RWPE2 (cell line): ENCODE measurements around the gene ATP6V0A1.
"Not testable (repeated sequence)": the region's sequence is repeated elsewhere in the genome, so short reads cannot be mapped to it uniquely, and the experiment has no call there.

ENCODE experiments used
- ATAC-seq: fragments of 200-7000 bp; cut with Tn5 transposase; 3 replicates; pipeline ENCODE4 v1.9.1; 2021; ENCODE audit warnings: low read depth
- DNase-seq: peaks from one replicate; pipeline ENCODE4 v3.0.0-alpha.2; 2020; ENCODE audit warnings: low spot score
- H3K27ac ChIP-seq: fragments of 450-650 bp; 2 replicates; pipeline ENCODE4 v1.5.1; 2017; ENCODE audit warnings: mild to moderate bottlenecking; ENCODE audit not compliant: poor library complexity, severe bottlenecking
- H3K27me3 ChIP-seq: fragments of 250-450 bp; sonication (Bioruptor Pico); 2 replicates; pipeline ENCODE4 v1.5.1; 2021; ENCODE audit warnings: mild to moderate bottlenecking, moderate library complexity; ENCODE audit not compliant: insufficient read depth, poor library complexity, severe bottlenecking
- H3K36me3 ChIP-seq: fragments of 250-450 bp; sonication (Bioruptor Pico); 2 replicates; pipeline ENCODE4 v1.5.1; 2020; ENCODE audit warnings: low read depth, mild to moderate bottlenecking, moderate library complexity
- H3K4me1 ChIP-seq: fragments of 250-450 bp; sonication (Bioruptor Pico); 2 replicates; pipeline ENCODE4 v1.5.1; 2021; ENCODE audit warnings: mild to moderate bottlenecking, moderate library complexity; ENCODE audit not compliant: insufficient read depth, poor library complexity, severe bottlenecking
- H3K4me3 ChIP-seq: fragments of 250-450 bp; sonication (Bioruptor Pico); 2 replicates; pipeline ENCODE4 v1.5.1; 2021; ENCODE audit warnings: mild to moderate bottlenecking, moderate library complexity; ENCODE audit not compliant: severe bottlenecking
- H3K9me3 ChIP-seq: fragments of 250-450 bp; sonication (Bioruptor Pico); 2 replicates; pipeline ENCODE4 v1.5.1; 2021; ENCODE audit warnings: mild to moderate bottlenecking, moderate library complexity; ENCODE audit not compliant: severe bottlenecking
- CTCF ChIP-seq: fragments of 450-650 bp; IDR thresholded peaks from one replicate; pipeline ENCODE4 v1.5.1; 2017; ENCODE audit warnings: mild to moderate bottlenecking, moderate library complexity; ENCODE audit not compliant: poor library complexity, severe bottlenecking

Gene ATP6V0A1

GRCh38 chr17:42537826-42538451, 79.3 kb downstream of the ATP6V0A1 start:
- no peak for TF ChIP-seq CTCF
- ATAC-seq (no peak), DNase-seq (no peak)
- H3K4me3 ChIP-seq: no peak overlapping the region
- peaks cover 9% of the 10 kb centered on the region for H3K36me3 ChIP-seq
- peaks cover 9% of the 10 kb centered on the region for H3K4me1 ChIP-seq
- H3K27ac ChIP-seq: no peak overlapping the region
- no peaks in the 10 kb centered on the region for H3K9me3 ChIP-seq
- H3K27me3 ChIP-seq: no peaks in the 10 kb centered on the region

- no peak for TF ChIP-seq CTCF
- Histone ChIP-seq H3K36me3 (peaks cover 9% of the 10 kb centered on the region), H3K4me3 (no peak overlapping the region), H3K27me3 (no peaks in the 10 kb centered on the region), H3K27ac (no peak overlapping the region), H3K4me1 (peaks cover 9% of the 10 kb centered on the region), H3K9me3 (no peaks in the 10 kb centered on the region)
- ATAC-seq: no peak
- no peak for DNase-seq
Observed at GRCh38 chr17:42538482-42538881, 79.8 kb downstream of the ATP6V0A1 start.

- DNase-seq, H3K4me1 ChIP-seq, H3K9me3 ChIP-seq, ATAC-seq, H3K4me3 ChIP-seq, H3K36me3 ChIP-seq, H3K27me3 ChIP-seq: not testable (repeated sequence)
- peak overlapping the region; percentile 40 for H3K27ac ChIP-seq
Observed at GRCh38 chr17:42540558-42540957, 81.9 kb downstream of the ATP6V0A1 start.

- Histone ChIP-seq H3K9me3 (no peaks in the 10 kb centered on the region), H3K4me1 (peaks cover 6% of the 10 kb centered on the region), H3K27ac (peak overlapping the region; percentile 40), H3K4me3 (no peak overlapping the region), H3K27me3 (no peaks in the 10 kb centered on the region), H3K36me3 (peaks cover 9% of the 10 kb centered on the region)
- peak; percentile 28 for ATAC-seq
- no peak for DNase-seq
- no peak for TF ChIP-seq CTCF
Observed at GRCh38 chr17:42541041-42541833, 82.6 kb downstream of the ATP6V0A1 start.

GRCh38 chr17:42543190-42544079, 84.8 kb downstream of the ATP6V0A1 start:
- Histone ChIP-seq H3K27me3 (no peaks in the 10 kb centered on the region), H3K27ac (no peak overlapping the region), H3K36me3 (peaks cover 9% of the 10 kb centered on the region), H3K4me1 (peaks cover 6% of the 10 kb centered on the region), H3K9me3 (no peaks in the 10 kb centered on the region), H3K4me3 (no peak overlapping the region)
- DNase-seq: no peak
- no peak for ATAC-seq
- no peak for TF ChIP-seq CTCF
